Stimulated activated CD8-positive, alpha-beta memory T cell treated with anti-CD3 and anti-CD28 coated beads, Interleukin-12 subunit alpha, Interleukin-12 subunit beta, amount 100 ng/mL, for 24 hours (primary cell): Measurements from ENCODE around the gene OR2A42.
"Not testable (repeated sequence)": the region's sequence is repeated elsewhere in the genome, so short reads cannot be mapped to it uniquely, and the experiment has no call there.

ENCODE experiments used
- DNase-seq: peaks from one replicate; pipeline ENCODE4 v3.0.0-alpha.2; 2020; ENCODE audit errors: extremely low read depth

The OR2A42 gene, protein sequence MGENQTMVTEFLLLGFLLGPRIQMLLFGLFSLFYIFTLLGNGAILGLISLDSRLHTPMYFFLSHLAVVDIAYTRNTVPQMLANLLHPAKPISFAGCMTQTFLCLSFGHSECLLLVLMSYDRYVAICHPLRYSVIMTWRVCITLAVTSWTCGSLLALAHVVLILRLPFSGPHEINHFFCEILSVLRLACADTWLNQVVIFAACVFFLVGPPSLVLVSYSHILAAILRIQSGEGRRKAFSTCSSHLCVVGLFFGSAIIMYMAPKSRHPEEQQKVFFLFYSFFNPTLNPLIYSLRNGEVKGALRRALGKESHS

DNA sequence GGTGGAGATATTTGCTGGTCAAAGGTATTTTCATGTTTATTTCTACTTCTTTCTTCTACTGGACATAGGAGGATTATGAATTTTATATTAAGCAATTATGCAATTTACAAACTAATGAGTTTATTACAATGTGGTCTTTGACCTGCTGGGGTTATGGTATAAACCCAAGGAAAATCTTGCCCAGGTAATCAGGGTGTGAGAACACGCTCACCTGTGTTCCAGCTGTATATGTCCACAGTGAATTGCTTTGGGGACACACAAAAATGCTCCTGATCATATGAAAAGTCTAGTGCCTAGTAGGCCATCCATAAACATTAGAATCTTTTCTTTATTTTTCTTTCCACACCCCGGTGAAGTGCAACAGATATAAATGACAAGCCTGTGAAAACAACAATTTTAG, at the start of gene OR2A42:
Gene OR2A42, minus strand, starts transcription at position 241 of the 400 bp plus-strand sequence. CDS start 6,762 bp downstream, outside the sequence.
- not testable (repeated sequence) for DNase-seq

DNA sequence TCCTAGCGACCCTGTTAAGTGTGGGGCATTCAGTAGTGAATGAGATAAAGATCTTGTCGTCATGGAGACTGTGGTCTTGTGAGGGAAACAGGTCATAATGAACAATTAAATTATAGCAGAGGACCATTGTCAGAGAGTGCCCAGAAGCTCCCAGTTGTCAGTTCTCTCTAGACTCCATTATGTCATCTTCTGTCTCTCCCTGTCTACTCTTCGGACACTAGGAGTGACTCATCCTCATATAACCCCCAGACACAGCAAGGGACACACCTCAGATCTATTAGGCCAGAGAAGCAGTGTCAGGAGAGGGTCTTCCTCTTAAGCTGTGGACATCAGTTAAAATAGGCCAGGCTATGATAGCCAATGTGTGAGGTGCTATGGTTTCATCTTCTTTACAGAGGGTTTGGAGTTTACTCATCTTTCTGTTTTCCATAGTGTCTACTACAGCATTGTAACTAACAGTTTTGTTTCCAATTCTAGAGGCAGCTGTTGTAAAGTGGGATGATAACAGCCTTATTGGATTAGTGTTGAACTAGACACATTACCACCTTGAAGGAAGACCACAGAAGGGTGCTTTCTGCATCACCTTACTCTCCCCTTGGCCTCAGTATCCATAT, 47.9 kb upstream of the OR2A42 start:
- not testable (repeated sequence) for DNase-seq

DNA sequence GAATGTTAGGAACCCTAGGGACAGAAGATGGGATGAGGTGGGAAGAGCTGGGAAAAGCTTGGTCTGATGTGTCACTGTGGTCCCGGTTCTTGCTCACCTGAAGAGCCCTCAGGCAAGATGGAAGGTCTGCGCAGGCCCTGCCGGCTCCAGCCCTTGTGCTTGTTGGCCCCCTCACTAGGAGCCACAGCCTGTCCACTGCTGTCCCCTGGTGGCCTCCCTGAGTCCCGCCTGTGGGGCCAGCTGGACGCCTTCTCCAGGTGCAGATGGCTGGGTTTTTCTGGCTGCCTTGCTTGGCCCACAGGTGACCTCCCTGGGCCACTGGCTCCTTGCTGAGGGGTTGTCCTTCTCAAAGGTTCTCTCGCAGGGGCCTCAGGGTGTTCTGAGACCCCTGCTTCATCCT, 44.3 kb upstream of the OR2A42 start:
- DNase-seq = not testable (repeated sequence)

DNA sequence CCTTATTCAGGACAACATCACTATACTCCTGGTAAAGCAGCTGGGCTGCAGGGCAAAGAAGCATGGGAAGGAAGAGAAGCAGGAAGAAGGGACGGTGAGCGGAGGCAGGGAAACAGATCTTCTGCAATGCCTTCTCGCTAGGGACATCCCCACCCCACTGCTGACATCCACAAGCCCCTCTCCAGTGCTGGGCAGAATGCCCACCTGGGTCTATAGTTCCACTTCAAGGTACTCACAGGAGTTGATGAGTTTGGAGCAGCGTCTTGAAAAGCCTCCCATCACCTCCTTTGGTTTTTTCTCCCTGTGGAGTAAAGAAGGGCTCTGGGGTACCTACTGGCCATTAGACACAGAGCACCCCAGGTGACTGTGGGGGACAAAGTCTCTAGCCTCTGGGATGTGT, 43.1 kb upstream of the OR2A42 start:
- DNase-seq = not testable (repeated sequence)

DNA sequence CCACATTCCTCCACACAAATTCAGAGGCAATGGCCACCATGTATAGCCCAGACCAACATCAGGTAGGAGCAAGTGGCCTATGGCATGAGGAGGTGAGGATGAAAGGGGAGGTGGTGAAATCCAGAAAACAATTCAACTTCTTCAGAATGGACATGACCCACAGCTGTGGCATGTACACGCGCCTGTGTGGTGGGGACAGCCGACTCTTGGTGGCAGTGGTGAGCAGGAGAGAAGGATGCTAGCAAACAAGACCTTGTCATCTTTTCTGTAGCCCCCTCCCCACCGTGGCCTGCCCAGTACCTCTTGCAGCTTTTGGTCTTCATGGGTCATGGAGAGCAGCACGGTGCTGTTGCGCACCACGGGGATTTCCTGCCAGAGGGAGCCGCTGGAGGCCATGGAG, 42.6 kb upstream of the OR2A42 start:
- not testable (repeated sequence) for DNase-seq

DNA sequence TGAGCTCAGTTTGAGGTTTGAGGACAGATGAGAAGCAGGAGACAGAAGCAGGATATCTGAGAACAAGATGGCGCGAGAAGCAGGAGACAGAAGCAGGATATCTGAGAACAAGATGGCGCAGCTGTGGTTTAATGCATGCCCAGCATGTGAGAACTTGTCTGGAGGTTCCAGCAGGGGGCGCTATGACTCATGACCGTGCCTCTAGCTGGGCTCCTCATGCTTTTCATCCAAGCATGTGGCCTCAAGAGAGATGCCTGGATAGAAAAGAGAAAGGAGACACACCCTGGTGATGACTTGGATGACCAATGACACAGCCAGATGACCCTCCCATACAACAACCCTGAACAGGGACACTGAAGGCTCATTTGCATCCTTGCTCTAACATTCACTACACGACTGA, 40.6 kb upstream of the OR2A42 start:
- not testable (repeated sequence) for DNase-seq

DNA sequence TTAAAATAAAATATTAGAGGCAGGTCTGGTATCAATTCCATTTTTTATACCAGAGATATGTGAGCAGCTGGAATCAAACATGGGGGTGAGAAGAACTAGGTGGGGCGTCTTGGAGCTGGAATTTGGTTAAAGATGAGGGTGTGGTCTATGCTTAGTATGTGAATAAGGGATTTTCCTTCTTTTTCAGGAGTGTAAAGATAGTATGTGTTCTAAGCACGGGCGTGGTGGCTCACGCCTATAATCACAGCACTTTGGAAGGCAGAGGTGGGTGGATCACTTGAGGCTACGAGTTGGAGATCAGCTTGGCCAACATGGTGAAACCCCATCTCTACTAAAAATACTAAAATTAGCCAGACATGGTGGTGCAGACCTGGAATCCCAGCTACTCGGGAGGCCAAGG, 35.9 kb upstream of the OR2A42 start:
- not testable (repeated sequence) for DNase-seq

DNA sequence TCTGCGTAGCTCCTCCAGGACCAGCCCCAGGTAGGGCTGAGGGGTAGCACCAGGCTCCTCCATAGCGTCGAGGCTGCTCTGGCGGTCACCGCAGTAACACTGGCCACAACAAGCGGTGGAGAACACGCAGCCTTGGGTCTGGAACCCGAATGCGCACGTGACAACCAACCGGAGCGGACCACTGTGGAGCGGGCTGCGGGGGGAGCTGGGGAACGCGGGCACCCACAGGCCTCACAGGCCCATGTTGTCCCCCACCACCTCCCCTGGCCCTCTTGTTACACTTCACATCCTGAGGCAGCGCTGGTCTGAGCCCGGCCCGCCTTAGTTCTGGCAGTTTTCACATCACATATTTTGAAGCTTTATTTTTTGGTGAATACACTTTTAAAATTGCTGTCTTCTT, 29.8 kb upstream of the OR2A42 start, which contains the start of gene CTAGE8:
Gene CTAGE8, minus strand, starts transcription at position 101 of the 400 bp plus-strand sequence. Its CDS starts 38 bp downstream, at position 63.
- not testable (repeated sequence) for DNase-seq

DNA sequence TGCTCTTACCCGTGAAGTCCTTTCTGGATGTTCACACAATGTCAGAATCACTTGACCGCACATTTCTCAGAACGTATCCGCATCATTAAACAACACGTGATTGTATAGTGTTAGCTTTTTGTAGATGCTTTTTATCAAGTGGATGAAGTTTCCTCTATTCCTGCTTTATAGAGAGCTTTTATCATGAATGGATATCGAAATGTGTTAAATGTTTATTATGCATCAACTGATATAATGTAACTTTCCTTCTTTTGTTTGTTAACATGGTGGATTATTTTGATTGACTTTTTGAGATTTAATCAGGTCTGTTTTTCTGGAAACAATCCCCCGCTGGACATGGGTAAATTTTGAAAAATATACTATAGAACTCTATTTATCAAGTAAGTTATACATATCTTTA, 25.3 kb upstream of the OR2A42 start, which contains the start of gene OR2A7:
Gene OR2A7, minus strand, starts transcription at position 101 of the 400 bp plus-strand sequence. CDS start 5,164 bp downstream, outside the sequence.
- DNase-seq = not testable (repeated sequence)

DNA sequence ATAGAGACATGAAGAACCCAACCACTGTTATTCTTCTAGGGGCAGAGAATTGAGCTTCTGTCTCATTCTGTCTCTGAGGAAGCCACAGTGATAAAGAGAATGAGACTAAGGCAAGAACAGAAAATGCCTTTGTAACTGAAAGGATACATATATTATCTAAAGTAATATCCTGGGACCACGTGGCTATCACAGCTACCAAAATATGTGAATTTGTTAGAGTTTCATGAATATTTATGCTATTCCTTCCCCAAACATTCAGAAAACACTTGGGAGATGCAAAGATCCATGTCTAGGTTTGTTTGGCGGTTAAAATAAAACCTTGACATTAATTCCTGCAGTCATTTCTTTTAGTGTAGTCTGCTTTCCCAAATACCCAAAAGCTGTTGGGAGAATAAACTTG, 22.7 kb upstream of the OR2A42 start:
- DNase-seq = not testable (repeated sequence)

DNA sequence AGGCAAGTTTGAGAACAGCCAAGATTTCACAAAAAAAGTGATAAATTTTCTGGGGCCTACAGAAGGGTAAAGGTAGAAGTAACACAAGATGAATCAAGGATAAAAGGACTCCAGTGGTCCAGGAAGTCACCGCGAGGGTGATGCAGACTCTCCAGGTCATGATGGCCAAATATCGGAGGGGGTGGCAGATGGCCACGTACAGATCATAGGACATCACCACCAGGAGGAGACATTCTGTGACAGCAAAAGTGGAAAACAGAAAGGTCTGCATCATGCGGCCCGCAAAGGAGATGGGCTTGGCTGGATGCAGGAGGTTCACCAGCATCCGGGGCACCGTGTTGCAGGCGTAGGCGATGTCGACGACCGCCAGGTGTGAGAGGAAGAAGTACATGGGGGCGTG, 19.7 kb upstream of the OR2A42 start:
- not testable (repeated sequence) for DNase-seq

DNA sequence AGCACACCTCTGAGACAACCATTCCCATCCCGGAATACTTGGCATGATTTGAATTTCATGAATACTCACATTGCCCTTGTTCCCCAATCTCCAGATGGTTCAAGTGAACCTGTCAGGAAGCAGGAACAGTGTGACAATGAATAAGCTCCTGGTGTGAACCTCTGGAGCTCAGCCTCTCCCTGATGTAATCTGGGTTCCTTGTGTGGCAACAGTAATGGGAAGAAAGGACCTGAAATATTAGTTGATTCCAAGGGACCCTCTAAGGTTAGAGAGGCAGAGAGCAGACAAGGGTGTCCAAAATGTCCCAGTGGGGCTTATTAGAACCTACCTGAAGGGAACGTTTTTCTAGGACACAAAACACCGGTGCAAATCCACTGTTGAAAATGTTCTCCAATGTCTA, 16.7 kb upstream of the OR2A42 start:
- DNase-seq = no peak

DNA sequence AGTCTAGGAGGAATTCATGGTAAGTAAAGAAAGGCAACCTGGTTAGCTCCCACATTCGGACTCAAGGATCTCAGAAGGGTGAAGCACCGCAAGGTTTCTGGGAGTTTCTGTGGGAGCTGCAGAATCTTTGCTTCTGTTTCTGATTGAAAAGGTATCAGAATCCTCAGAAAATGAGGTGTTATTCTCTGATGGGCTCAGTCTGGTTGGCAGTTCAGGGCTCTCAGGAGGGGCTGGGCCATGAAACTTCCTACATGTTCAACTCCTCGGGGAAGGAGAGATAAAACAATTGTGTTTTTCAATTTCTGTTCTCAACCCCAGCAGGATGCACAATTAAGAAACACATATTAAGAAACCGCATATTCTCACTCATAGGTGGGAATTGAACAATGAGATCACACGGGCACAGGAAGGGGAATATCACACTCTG, 16.1 kb upstream of the OR2A42 start:
- no peak for DNase-seq

DNA sequence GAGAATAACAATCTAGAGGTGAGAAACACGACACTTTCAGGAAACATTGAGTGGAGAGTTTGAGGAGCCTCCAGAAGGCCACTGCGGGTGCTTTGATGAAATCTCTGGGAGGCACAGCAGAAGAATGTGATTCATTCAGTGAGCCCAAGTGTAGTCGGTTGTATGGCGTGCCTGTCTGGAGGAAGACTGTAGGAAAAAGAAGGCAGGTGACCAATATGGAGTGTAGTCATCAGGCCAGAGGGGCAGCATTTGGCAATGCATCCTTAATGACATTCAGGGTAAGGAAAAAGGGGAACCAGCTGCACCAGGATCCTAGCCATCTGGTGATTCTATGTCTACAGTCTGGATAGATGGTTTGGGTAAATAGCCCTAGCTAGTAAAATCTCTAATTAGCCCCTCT, 12.9 kb upstream of the OR2A42 start:
- DNase-seq = not testable (repeated sequence)

DNA sequence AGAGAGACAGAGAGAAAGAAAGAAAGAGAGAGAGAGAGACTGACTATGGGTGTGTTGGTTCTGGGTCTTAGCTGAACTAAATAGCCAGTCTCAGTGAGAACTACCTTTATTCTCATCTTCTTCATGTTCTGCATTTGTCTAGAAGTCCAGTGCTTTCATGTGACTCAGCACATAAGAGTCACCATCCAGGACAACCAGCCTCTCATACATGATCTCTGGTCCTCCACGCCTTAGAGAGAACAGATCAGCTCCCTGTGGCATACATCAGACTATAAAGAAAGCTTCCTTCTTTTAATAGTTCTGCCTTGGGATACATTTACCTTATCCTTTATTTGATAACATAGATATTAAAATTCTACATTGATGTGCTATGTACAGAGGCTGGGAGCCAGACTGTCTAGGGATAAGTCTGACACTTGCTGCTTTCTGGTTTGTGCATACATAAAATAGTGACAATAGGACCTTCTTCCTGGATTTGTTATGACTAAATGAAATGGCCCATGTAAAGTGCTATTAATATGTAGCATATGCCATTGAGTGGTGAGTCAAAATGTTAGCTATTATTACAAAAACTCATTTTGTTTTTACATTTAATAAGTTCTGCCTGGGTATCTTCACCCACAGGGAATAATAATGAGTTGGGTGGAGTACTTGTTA, 8.4 kb upstream of the OR2A42 start:
- DNase-seq = not testable (repeated sequence)

DNA sequence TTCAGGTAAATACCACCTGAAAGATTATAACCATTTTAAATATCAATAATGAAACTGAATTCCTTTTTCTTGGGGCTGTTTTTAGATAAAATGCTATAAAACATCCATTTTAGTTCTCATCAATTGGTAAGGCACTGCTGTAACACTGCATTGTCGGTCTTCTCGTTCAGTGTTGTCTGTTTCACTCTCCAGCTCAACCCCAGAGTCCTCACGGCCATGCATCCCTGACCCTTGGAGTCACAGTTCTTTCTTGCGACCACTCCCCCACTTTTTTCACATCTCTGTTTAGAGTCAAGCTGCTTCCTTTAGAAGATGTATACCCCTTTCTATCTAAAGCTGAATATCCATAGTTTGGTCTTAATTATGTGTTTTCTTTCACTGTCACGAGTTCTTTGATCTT, 7.6 kb upstream of the OR2A42 start:
- DNase-seq = not testable (repeated sequence)

DNA sequence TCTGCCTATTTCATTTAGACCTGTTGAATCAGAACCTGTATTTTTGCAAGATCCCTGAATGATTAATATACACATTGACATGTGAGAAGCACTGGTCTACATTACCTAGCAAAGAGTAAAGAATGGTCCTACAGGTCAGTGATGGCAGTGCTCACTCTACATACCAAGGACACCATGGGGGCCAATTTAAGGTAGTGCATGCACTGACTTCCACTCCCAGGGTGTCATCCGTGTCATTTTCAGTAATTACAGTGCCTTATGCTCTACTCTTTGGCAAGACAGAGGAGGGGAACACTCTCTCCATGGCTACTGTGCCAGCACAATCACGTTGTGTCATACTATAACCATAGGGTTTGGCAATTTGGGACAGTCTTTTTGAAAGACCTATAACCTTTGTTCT, 6.0 kb upstream of the OR2A42 start:
- DNase-seq = not testable (repeated sequence)

DNA sequence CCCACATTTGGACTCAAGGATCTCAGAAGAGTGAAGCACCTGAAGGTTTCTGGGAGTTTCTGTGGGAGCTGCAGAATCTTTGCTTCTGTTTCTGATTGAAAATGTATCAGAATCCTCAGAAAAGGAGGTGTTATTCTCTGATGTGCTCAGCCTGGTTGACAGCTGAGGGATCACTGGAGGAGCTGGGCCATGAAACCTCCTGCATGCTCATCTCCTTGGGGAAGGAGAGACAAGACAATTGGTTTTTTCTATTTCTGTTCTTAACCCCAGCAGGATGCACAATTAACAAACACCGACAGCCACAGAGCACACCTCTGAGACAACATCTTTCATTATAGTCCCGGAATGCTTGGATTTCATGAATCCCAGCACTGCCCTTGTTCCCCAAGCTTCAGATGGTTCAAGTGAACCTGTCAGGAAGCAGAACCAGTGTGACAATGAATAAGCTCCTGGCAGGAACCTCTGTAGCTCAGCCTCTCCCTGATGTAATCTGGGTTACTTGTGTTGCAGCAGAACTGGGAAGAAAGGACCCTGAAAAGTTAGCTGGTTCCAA, 799 bp downstream of the OR2A42 start:
- DNase-seq = not testable (repeated sequence)

DNA sequence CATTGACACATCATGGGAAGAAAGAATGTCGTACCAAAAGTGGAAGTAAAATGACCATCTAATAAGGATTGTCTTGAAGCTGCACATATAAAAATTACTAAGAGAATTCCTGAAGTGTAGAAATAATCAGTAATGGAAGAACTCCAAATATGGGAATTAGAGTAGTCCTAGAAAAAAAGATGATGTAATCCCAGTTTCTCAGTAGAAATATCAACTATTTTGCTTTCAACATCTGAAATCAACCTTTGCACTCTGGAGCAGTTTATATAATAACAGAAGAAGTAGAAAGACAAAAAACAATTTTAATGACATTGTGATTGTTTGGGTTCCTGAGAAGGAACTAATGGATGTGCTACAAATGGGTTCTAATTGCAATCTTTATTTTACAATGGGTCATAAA, 6.4 kb downstream of the OR2A42 start:
- not testable (repeated sequence) for DNase-seq

DNA sequence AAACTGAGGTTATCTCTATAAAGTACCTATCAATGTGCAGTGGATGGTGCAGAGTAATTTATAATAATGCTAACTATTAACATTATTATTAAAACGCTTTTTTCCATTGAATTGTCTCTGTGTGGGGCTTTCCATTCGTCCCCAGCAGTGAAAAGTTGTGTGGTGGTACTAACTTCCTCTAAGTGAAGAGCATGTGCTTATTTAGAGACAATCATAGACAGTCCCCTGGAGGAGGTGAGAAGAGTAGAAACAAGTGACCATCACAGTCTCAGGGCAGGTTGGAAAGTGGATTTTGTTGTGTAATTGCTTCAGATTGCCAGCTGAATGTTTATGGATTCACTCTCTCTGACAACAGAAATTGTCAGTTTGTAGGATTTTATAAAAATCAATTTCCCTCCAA, 8.4 kb downstream of the OR2A42 start:
- DNase-seq = not testable (repeated sequence)

DNA sequence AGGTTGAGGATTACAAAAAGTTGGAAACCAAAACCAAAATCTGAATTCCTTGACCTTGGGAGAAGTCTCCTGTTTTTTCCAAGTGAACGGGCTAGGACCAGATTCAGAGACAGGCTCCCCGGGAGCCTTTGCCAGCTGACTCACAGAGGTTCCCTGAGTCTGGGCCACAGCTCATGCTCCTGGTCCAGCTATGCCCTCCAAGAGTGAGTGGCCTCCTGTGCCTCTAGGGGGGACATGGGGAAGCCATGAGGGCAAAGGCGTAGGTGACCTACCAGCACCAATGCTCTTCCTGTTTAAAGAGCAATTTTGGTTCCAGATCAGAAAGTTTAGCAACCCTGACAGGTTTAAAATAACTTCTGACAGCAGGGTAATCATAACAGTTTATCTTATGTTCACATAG, 10.6 kb downstream of the OR2A42 start:
- not testable (repeated sequence) for DNase-seq

DNA sequence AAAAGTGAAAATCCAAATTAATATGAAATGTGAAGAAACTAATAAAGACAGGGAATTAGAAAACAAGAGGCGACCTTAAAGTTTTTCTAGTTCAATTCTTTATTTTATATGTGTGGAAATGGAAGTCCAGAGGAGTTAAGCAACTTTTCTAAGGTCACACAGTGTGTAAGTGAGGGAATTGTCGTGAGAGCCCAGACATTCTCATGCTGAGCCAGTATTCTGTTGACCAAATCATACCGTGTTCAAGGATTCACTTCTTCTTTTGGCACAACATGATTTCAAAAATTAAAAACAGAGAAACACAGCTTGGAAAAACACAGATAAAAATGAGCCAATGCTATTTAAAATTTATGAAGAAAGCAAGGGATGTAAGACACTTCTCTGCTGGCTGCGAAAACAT, 12.5 kb downstream of the OR2A42 start:
- DNase-seq = not testable (repeated sequence)
